ENCODE measurements around the gene GH2.
"Not testable (repeated sequence)": the region's sequence is repeated elsewhere in the genome, so short reads cannot be mapped to it uniquely, and the experiment has no call there.

Gene GH2

DNA sequence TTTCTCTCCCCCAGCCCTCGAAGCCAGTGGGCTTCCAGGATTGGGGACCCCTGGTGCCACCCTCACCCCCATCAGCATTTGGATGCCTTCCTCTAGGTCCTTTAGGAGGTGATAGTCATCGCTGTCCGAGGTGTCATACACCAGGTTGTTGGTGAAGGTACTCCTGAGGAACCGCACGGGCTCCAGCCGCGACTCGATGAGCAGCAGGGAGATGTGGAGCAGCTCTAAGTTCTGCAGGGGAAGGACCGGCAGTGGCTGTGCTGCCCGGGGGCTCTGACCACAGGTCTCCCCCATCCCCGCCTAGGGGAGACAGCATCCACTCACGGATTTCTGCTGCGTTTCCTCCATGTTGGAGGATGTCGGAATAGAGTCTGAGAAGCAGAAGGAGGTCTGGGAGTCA lies 28.4 kb upstream of the GH2 start:
- DNase-seq: no peak

DNA sequence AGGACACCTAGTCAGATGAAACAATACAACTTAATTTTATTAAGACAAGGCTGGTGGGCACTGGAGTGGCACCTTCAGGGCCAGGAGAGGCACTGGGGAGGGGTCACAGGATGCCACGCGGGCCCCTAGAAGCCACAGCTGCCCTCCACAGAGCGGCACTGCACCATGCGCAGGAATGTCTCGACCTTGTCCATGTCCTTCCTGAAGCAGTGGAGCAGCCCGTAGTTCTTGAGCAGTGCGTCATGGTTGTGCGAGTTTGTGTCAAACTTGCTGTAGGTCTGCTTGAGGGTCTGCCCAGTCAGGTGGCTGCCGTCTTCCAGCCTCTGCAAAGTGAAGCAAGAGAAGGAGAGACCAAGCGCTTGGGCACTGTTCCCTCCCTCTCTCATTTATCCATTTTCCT lies 27.8 kb upstream of the GH2 start:
- DNase-seq: not testable (repeated sequence)

DNA sequence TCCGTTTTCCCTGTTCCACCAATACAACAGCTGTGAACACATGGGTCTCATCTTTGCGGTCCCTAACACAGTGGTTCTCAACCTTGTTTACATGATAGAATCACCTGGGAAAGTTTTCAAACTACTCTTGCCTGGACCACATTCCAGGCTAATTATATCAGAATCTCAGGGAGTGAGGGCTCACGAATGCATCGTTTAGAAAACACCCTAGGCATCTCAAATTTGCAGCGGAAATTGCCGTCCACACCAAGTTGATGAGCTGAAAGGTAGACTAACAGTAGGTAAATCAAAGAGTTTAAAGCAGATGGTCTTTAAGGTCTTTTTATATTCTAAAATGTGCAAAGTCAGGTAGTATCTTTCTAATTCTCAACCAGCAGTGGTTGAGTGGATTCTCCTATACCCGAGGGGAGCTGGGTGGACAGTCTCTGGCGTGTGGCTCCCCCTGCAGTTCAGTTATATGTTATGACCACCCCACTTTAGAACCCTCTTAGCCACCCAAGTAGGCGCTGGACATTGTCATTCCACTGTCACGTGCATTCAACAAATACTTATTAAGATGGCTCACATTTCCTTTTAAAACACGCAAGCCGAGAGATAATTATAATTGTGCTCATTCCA lies 25.5 kb upstream of the GH2 start:
- DNase-seq: not testable (repeated sequence)

DNA sequence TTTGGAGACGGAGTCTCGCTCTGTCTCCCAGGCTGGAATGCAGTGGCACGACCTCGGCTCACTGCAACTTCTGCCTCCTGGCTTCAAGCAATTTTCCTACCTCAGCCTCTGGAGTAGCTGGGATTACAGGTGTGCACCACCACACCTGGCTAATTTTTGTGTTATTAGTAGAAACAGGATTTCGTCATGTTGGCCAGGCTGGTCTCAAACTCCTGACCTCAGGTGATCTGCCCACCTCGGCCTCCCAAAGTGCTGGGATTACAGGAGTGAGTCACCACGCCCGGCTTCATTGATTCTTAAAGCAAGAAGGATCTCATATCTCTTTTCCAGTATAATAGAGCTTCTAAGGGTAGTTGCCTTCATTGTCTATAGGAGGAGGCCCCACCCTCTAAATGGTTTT lies 23.1 kb upstream of the GH2 start:
- not testable (repeated sequence) for DNase-seq

DNA sequence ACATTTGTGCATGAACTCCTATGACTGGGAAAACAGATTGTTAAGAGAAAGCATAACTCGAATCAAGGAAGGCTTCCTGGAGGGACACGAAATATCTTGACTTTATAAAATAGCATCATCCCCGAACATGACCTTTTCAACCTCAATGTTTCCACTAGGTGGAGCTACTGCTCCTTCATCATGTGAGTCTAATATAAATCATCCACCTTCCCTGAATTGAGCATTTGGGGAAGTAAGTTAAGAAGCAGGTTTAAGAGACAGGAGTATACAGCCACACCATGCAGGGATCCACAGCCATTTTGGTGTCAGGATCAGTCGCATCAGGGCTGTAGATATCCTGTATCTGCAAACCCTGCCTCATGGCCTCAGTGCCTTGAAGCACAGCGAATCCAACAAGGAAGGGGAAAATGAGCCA lies 22.1 kb upstream of the GH2 start:
- DNase-seq: not testable (repeated sequence)

DNA sequence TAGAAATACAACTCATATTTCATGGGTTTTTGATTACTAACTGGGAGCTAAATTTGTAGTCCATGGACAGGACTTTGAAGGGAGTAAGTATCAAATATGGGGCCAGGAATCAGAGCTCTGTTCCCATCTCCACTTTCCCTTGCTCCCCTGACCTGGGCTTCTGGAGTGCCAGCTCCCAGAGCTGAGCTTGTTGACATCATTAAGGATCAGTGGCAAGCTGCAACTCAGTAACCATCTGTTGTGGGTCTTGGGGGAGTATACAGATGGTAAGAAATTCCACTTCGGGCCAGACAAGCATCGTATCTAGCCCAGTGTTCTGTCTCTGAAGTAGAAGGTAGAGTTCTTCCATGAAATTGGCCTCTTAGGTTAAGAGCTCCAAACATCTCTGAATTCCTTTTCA lies 20.2 kb upstream of the GH2 start:
- DNase-seq: not testable (repeated sequence)

DNA sequence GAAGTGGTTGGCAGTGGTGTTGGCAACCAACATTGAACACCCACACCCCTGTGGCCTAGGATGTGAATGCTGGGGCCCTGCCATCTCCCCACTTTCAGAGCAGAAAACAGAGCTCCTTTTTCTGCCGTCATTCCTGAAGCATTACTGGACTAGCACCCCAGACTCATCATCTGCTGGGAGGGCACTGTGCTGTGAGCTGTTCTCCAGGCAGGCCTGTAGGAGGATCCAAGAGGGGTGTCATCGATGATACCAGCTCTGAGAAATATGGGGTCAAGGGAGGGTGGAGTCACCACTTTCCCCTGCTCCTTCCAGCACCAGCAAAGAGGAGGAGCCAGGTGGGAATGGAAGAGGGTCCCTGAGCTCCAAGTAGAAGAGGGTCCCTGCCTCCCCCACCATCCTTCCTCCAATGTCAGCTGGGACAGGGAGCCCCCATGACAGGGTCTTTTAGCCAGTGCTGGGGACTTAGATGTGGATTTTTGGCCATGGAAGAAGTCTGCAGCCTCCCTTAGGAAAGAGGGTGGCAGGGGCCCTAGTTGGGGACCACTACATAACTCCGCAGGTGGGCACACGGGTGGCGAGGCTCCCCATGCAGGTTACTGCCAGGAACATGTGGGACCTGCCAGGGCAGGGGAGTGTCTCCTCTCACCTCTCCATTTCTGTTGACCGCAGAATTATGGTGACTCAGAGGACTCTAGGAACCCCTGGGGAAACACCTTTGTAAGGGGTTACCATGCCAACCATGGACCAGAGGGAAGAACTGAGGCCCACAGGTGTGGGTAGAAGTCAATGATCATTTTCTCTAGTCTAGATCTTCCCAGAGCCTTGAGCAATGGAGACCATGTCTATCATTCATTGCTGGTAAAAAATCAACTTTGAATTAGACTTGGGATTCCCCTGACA lies 17.4 kb upstream of the GH2 start:
- DNase-seq: not testable (repeated sequence)

DNA sequence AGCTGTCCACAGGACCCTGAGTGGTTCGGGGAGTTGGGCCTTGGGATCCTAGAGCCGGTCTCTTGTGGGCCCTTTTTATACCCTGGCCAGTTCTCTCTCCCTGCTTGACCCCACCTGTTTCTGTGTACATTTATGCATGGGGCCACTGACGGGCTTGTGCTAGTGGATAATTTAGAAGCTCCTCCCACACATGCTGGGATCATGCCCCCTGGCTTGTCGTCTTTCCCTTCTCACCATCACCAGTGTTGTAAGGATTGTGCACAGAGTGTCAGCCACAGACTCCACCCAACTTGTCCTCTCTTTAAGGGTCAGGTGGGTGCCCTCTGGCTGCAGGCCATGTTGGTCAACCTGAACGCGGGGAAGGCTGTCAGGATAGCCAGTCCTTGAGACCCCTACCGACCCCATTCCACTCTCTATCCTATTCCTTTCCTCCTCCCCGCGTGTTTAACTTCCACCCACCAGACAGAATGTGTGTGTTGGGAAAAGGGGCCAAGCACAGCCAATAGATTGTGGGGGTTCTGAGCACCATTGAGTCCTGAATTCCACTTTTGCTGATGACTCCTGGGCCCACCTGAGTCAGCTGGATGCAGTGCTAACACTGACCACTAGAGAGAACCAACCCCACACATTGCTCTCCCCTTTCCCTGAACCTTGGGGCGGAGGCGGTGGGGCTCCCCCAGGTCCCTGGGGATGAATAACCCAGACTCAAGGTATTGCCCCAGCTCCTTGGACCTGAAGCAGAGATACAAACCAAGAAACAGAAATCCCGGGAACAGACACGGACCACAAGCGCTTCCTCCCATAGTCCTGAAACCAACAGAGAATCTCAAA lies 15.0 kb upstream of the GH2 start, which contains the start of gene CSH1:
Gene CSH1, minus strand, starts transcription at position 51 of the 831 bp plus-strand sequence. CDS start 63 bp downstream, outside the sequence.
- not testable (repeated sequence) for DNase-seq

DNA sequence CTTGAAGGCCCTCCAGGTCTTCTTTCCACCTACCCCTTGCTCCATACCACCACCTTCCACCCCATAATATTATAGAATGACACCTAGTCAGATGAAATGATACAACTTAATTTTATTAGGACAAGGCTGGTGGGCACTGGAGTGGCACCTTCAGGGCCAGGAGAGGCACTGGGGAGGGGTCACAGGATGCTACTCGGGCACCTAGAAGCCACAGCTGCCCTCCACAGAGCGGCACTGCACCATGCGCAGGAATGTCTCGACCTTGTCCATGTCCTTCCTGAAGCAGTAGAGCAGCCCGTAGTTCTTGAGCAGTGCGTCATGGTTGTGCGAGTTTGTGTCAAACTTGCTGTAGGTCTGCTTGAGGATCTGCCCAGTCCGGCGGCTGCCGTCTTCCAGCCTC lies 13.1 kb upstream of the GH2 start:
- not testable (repeated sequence) for DNase-seq

DNA sequence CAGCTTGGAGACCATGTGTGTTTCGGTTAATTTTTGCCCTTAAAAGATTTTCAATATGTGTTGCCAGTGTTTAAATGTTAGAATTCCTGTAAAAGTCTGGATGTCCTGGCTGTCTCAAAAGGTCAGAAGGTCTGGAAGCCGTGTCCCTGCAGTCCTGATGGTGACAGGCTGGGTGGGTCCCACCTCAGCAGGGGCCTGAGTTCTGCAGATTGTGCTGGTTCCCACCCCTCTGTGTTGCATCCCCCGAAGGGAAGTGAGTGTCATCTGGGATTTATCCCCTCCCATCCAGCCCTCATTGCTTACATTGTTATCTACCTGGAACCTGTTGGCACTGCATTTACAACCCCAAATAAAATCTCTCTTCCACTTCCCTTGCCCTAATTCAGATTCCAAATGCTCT lies 12.3 kb upstream of the GH2 start:
- DNase-seq: not testable (repeated sequence)

DNA sequence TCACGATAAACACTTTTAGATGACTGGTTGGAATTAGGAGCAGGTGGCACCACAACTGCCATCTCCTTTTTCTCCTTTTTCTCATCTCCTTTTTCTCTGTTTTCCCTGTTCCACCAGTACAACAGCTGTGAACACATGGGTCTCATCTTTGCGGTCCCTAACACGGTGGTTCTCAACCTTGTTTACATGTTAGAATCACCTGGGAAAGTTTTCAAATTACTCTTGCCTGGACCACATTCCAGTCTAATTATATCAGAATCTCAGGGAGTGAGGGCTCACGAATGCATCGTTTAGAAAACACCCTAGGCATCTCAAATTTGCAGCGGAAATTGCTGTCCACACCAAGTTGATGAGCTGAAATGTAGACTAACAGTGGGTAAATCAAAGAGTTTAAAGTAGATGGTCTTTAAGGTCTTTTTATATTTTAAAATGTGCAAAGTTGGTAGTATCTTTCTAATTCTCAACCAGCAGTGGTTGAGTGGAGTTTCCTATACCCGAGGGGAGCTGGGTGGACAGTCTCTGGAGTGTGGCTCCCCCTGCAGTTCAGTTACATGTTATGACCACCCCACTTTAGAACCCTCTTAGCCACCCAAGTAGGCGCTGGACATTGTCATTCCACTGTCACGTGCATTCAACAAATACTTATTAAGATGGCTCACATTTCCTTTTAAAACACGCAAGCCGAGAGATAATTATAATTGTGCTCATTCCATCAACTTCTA lies 10.7 kb upstream of the GH2 start:
- not testable (repeated sequence) for DNase-seq

DNA sequence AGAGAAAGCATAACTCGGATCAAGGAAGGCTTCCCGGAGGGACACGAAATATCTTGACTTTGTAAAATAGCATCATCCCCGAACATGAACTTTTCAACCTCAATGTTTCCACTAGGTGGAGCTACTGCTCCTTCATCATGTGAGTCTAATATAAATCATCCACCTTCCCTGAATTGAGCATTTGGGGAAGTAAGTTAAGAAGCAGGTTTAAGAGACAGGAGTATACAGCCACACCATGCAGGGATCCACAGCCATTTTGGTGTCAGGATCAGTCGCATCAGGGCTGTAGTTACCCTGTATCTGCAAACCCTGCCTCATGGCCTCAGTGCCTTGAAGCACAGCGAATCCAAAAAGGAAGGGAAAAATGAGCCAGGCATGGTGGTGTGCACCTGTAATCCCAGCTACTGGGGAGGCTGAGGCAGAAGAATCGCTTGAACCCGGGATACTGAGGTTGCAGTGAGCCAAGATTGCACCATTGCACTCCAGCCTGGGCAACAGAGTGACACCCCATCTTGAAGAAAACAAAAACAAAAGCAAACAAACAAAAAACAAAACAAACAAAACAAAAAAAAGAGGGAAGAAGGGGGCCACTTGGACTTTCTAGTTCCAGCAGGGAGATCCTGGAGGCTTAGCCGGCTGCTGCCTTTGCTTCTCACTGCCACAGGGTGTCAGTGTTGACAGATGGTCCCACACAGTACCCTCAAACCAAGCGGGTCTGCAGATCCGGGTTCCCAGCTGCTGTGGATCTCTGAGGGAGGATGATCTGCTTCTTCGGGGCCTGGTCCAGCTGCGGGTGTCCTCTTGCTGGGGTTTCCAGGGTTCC lies 7.5 kb upstream of the GH2 start:
- DNase-seq: peak; percentile 25

DNA sequence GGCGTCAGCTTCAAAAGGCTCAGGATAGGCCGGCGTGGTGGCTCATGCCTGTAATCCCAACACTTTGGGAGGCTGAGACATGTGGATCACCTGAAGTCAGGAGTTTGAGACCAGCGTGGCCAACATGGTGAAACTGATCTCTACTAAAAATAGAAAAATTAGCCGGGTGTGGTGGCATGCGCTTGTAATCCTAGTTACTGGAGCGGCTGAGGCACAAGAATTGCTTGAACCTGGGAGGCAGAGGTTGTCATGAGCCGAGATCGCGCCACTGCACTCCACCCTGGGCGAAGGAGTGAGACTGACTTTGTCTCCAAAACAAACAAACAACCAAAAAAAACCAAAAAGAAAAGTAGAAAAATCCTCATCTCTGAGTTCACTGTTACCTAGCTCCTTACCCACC lies 3.4 kb upstream of the GH2 start:
- DNase-seq: not testable (repeated sequence)

DNA sequence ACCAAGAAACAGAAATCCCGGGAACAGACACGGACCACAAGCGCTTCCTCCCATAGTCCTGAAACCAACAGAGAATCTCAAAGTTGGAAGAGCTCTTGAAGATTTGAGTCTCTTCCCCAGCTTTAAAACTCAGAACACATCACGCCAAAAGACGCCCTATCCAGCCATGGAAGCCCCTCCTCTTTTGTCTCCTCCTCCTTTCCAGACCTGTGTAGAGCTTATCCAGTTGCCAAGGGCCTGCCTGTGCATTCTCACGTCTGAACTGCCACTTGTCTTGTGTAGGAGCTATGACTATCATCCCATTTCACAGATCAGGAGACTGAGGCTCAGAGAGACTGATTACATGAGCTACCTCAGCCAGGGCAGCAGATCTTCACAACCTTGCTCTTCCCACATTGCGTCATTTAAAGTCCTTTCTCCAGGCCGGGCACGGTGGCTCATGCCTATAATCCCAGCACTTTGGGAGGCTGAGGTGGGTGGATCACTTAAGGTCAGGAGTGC lies 932 bp upstream of the GH2 start:
- DNase-seq: not testable (repeated sequence)

DNA sequence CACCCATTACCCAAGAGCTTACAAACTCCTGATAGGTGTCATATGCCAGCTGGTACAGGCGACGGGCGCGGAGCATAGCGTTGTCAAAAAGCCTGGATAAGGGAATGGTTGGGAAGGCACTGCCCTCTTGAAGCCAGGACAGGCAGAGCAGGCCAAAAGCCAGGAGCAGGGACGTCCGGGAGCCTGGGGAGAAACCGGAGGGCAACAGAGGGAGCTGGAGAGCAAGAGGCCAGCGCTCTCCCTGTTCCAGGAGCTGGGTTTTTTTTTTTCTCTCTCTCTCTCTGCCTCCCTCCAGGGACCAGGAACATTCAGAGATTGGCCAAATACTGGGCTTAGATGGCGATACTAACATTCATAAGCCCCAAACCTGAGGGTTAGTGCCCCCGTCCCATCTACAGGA lies 407 bp downstream of the GH2 start:
- DNase-seq: not testable (repeated sequence)

DNA sequence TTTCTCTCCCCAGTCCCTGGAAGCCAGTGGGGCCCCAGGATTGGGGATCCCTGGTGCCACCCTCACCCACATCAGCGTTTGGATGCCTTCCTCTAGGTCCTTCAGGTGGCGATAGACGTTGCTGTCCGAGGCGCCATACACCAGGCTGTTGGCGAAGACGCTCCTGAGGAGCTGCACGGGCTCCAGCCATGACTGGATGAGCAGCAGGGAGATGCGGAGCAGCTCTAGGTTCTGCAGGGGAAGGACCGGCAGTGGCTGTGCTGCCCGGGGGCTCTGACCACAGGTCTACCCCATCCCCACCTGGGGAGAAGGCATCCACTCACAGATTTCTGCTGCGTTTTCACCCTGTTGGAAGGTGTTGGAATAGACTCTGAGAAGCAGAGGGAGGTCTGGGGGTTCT lies 1.0 kb downstream of the GH2 start:
- DNase-seq: no peak

DNA sequence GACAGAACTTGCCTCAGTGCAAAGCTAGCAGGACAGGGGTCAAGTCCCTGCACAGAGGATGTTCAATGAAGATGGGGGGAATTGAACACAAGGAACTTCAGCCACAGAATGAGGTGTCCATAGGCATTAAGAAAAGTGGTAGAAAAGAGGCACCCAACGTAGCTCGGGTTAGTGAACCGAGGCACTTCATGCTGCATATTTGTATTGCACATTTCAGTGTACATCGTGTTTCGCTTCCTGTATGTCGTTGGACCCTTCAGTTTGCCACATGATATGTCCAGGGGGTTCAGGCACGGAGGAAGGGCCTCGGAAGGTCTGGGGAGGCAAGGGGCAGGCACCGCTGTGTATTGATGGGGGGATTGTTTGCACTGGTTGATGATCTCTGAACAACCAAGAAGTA lies 3.3 kb downstream of the GH2 start:
- not testable (repeated sequence) for DNase-seq

DNA sequence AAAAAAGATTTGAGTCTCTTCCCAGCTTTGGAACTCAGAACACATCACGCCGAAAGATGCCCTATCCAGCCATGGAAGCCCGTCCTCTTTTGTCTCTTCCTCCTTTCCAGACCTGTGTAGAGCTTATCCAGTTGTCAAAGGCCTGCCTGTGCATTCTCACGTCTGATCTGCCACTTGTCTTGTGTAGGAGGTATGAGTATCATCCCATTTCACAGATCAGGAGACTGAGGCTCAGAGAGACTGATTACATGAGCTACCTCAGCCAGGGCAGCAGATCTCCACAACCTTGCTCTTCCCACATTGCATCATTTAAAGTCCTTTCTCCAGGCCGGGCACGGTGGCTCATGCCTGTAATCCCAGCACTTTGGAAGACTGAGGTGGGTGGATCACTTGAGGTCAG lies 7.1 kb downstream of the GH2 start:
- not testable (repeated sequence) for DNase-seq

DNA sequence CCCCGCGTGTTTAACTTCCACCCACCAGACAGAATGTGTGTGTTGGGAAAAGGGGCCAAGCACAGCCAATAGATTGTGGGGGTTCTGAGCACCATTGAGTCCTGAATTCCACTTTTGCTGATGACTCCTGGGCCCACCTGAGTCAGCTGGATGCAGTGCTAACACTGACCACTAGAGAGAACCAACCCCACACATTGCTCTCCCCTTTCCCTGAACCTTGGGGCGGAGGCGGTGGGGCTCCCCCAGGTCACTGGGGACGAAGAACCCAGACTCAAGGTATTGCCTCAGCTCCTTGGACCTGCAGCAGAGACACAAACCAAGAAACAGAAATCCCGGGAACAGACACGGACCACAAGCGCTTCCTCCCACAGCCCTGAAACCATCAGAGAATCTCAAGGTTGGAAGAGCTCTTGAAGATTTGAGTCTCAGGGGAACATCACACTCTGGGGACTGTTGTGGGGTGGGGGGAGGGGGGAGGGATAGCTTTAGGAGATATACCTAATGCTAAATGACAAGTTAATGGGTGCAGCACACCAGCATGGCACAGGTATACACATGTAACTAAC lies 7.6 kb downstream of the GH2 start:
- not testable (repeated sequence) for DNase-seq

DNA sequence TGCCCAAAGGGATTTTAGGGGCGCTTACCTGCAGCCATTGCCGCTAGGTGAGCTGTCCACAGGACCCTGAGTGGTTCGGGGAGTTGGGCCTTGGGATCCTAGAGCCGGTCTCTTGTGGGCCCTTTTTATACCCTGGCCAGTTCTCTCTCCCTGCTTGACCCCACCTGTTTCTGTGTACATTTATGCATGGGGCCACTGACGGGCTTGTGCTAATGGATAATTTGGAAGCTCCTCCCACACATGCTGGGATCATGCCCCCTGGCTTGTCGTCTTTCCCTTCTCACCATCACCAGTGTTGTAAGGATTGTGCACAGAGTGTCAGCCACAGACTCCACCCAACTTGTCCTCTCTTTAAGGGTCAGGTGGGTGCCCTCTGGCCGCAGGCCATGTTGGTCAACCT lies 8.2 kb downstream of the GH2 start, which contains the start of gene CSH2:
Gene CSH2, minus strand, starts transcription at position 101 of the 400 bp plus-strand sequence. Its CDS starts 63 bp downstream, at position 38.
- DNase-seq: not testable (repeated sequence)

Measured in fibroblast of upper back skin (primary cell).